HepG2 (cell line): Measurements from ENCODE around the gene FIS1. TPM values are rescaled to one million over a fixed set of nuclear protein-coding genes. Genes with fewer than 3 reads are reported as not detected.

Experiments used
- BHLHE40 ChIP-seq: IDR thresholded peaks from 2 replicates; pipeline ENCODE4 v1.6.1; 2011; ENCODE audit warnings: low read length, improper control_type of control experiment
- EEA1 ChIP-seq: sonication (generic); formaldehyde crosslinking; IDR thresholded peaks from 2 replicates; pipeline ENCODE4 v1.5.1; 2020; ENCODE audit warnings: mild to moderate bottlenecking, missing genetic modification reagents, borderline replicate concordance
- SALL1 ChIP-seq: sonication (generic); formaldehyde crosslinking; IDR thresholded peaks from 2 replicates; pipeline ENCODE4 v1.8.0; 2022; ENCODE audit warnings: mild to moderate bottlenecking, missing genetic modification reagents
- SIX4 ChIP-seq: sonication (generic); formaldehyde crosslinking; IDR thresholded peaks from 2 replicates; pipeline ENCODE4 v1.4.0; 2020; ENCODE audit warnings: missing genetic modification reagents
- TP53 ChIP-seq: sonication (generic); formaldehyde crosslinking; conservative IDR thresholded peaks from 2 replicates; pipeline ENCODE4 v1.4.0; 2020; ENCODE audit warnings: missing genetic modification reagents
- ZNF773 ChIP-seq: sonication (generic); formaldehyde crosslinking; IDR thresholded peaks from 2 replicates; pipeline ENCODE4 v1.4.0; 2020; ENCODE audit warnings: missing genetic modification reagents, borderline replicate concordance
- polyA plus RNA-seq, 8 experiments: library from polyadenylated mRNA; depleted of rRNA in 3 of 8; stranded (reverse) in 7 of 8; unstranded in 1 of 8; fragments of >200 nt; fragmentation: Illumina TruSeq in 4 of 8; extraction: Trizol in 4 of 8; gene quantifications; 2 replicates each; pipeline versions ENCODE4 v1.2.1 to v1.2.3, GENCODE V29; 2011 to 2016; ENCODE audit warnings: low read depth in 4 of 8, missing spikeins in 1 of 8, mixed read lengths in 1 of 8; ENCODE audit not compliant: insufficient read depth in 1 of 8
- total RNA-seq, 5 experiments: library from RNA; depleted of rRNA; stranded (reverse); fragments of >200 nt; fragmentation: Illumina TruSeq; extraction: Trizol; gene quantifications; 2 replicates each; pipeline ENCODE4 v1.2.3, GENCODE V29; 2016; ENCODE audit warnings: low read depth in 1 of 5
- TF ChIP-seq, protein P1 (sequence below): sonication (generic); formaldehyde crosslinking; conservative IDR thresholded peaks from 2 replicates; pipeline ENCODE4 v1.4.0; 2020; ENCODE audit warnings: mild to moderate bottlenecking, missing genetic modification reagents, moderate library complexity
- TF ChIP-seq, protein P2 (sequence below): sonication (generic); formaldehyde crosslinking; IDR thresholded peaks from 2 replicates; pipeline ENCODE4 v1.4.0; 2020; ENCODE audit warnings: missing genetic modification reagents, borderline replicate concordance
- TF ChIP-seq, protein P3 (sequence below): sonication (generic); formaldehyde crosslinking; IDR thresholded peaks from 2 replicates; pipeline ENCODE4 v1.8.1; 2022; ENCODE audit warnings: low read depth, mild to moderate bottlenecking, missing genetic modification reagents
- TF ChIP-seq, protein P4 (sequence below): sonication (generic); formaldehyde crosslinking; IDR thresholded peaks from 2 replicates; pipeline ENCODE4 v1.5.1; 2020; ENCODE audit warnings: missing genetic modification reagents, mild to moderate bottlenecking, borderline replicate concordance
- TF ChIP-seq, protein P5 (sequence below): sonication (generic); formaldehyde crosslinking; IDR thresholded peaks from 2 replicates; pipeline ENCODE4 v1.4.0; 2020; ENCODE audit warnings: missing genetic modification reagents

Gene FIS1
- total and polyA plus RNA-seq, 2 of the 13 experiments (the other 11 are each of a cell fraction or from before 2014, with no cell fraction given): 97.5 to 101 TPM

DNA sequence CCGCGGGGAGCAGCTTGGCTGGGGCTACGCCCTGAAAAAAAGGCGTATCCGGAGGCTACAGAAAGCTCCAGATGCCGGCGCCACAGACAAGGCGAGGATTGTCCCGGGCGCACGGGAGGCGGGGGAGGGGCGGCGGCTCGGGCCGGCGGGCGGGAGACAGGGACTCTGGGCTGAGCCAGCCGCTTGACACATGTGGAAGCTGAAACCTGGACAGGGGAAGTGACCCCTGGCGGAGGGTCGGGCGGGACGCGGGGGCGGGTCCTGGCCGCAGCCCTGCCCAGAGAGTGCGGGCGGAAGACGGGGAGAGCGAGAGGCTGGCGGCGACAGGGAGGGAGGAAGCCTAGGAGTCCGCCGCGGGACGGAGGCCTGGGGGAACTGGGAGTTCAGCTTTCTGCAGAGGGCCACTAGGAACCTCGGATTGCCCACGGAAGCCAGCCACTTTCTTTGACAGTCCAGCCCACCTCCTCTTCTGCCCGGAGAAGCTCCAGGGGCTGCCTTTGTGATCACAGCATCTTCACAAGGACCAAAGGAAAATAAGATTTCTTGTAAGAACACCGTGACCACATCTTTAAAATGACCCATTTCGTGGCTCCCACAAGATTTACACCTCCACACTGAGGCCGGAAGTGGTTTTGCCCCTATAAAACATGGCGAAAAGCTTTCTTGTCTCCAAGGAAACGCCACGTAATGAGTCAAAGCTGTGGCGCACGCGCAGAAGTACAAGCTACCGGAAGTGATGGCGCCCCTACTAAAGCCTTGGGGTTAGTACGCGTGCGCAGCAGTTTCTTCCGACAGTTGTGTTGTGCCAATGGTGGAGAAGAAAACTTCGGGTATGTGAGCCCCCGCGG lies 27.3 kb downstream of the FIS1 start, which contains the start of the genes PLOD3 and ZNHIT1 (continued):
- TF ChIP-seq, protein P1, sequence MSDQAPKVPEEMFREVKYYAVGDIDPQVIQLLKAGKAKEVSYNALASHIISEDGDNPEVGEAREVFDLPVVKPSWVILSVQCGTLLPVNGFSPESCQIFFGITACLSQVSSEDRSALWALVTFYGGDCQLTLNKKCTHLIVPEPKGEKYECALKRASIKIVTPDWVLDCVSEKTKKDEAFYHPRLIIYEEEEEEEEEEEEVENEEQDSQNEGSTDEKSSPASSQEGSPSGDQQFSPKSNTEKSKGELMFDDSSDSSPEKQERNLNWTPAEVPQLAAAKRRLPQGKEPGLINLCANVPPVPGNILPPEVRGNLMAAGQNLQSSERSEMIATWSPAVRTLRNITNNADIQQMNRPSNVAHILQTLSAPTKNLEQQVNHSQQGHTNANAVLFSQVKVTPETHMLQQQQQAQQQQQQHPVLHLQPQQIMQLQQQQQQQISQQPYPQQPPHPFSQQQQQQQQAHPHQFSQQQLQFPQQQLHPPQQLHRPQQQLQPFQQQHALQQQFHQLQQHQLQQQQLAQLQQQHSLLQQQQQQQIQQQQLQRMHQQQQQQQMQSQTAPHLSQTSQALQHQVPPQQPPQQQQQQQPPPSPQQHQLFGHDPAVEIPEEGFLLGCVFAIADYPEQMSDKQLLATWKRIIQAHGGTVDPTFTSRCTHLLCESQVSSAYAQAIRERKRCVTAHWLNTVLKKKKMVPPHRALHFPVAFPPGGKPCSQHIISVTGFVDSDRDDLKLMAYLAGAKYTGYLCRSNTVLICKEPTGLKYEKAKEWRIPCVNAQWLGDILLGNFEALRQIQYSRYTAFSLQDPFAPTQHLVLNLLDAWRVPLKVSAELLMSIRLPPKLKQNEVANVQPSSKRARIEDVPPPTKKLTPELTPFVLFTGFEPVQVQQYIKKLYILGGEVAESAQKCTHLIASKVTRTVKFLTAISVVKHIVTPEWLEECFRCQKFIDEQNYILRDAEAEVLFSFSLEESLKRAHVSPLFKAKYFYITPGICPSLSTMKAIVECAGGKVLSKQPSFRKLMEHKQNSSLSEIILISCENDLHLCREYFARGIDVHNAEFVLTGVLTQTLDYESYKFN (CRISPR knock-in tag): peak; percentile 47; the same call in 1 of the 2 replicates
- TF ChIP-seq SIX4: no peak
- TF ChIP-seq BHLHE40: 0 out of 2 replicates have a peak, but pooled peaks have one; percentile 50
- TF ChIP-seq, protein P2, sequence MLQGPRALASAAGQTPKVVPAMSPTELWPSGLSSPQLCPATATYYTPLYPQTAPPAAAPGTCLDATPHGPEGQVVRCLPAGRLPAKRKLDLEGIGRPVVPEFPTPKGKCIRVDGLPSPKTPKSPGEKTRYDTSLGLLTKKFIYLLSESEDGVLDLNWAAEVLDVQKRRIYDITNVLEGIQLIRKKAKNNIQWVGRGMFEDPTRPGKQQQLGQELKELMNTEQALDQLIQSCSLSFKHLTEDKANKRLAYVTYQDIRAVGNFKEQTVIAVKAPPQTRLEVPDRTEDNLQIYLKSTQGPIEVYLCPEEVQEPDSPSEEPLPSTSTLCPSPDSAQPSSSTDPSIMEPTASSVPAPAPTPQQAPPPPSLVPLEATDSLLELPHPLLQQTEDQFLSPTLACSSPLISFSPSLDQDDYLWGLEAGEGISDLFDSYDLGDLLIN (CRISPR knock-in tag): no peak
- TF ChIP-seq ZNF773: 0 out of 2 replicates have a peak, but pooled peaks have one; percentile 52
- TF ChIP-seq TP53 (CRISPR knock-in tag): no peak
- TF ChIP-seq, protein P3, sequence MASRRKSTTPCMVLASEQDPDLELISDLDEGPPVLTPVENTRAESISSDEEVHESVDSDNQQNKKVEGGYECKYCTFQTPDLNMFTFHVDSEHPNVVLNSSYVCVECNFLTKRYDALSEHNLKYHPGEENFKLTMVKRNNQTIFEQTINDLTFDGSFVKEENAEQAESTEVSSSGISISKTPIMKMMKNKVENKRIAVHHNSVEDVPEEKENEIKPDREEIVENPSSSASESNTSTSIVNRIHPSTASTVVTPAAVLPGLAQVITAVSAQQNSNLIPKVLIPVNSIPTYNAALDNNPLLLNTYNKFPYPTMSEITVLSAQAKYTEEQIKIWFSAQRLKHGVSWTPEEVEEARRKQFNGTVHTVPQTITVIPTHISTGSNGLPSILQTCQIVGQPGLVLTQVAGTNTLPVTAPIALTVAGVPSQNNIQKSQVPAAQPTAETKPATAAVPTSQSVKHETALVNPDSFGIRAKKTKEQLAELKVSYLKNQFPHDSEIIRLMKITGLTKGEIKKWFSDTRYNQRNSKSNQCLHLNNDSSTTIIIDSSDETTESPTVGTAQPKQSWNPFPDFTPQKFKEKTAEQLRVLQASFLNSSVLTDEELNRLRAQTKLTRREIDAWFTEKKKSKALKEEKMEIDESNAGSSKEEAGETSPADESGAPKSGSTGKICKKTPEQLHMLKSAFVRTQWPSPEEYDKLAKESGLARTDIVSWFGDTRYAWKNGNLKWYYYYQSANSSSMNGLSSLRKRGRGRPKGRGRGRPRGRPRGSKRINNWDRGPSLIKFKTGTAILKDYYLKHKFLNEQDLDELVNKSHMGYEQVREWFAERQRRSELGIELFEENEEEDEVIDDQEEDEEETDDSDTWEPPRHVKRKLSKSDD (CRISPR knock-in tag): no peak
- TF ChIP-seq EEA1 (CRISPR knock-in tag): no peak; the same call in 1 of the 2 replicates
- TF ChIP-seq, protein P4, sequence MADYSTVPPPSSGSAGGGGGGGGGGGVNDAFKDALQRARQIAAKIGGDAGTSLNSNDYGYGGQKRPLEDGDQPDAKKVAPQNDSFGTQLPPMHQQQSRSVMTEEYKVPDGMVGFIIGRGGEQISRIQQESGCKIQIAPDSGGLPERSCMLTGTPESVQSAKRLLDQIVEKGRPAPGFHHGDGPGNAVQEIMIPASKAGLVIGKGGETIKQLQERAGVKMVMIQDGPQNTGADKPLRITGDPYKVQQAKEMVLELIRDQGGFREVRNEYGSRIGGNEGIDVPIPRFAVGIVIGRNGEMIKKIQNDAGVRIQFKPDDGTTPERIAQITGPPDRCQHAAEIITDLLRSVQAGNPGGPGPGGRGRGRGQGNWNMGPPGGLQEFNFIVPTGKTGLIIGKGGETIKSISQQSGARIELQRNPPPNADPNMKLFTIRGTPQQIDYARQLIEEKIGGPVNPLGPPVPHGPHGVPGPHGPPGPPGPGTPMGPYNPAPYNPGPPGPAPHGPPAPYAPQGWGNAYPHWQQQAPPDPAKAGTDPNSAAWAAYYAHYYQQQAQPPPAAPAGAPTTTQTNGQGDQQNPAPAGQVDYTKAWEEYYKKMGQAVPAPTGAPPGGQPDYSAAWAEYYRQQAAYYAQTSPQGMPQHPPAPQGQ (CRISPR knock-in tag): no peak
- TF ChIP-seq, protein P5, sequence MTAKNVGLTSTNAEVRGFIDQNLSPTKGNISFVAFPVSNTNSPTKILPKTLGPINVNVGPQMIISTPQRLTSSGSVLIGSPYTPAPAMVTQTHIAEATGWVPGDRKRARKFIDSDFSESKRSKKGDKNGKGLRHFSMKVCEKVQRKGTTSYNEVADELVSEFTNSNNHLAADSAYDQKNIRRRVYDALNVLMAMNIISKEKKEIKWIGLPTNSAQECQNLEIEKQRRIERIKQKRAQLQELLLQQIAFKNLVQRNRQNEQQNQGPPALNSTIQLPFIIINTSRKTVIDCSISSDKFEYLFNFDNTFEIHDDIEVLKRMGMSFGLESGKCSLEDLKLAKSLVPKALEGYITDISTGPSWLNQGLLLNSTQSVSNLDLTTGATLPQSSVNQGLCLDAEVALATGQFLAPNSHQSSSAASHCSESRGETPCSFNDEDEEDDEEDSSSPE: peak; percentile 80
- peak; percentile 45 for TF ChIP-seq SALL1
